Right lobe of liver (tissue), 6 donors: ENCODE results near the gene MRPS7. TPM values are rescaled to one million over a fixed set of nuclear protein-coding genes. Genes with fewer than 3 reads are reported as not detected.

Experiments used
- ATAC-seq, 4 donors: fragments of 200-7000 bp; cut with Tn5 transposase; one replicate each; pipeline ENCODE4 v1.9.1; 2020; ENCODE audit warnings: mild to moderate bottlenecking in 4 of 4, moderate library complexity in 4 of 4
- DNase-seq, 3 donors: peaks; one replicate each; pipeline ENCODE4 v3.0.0-alpha.2; 2020
- H3K27ac ChIP-seq, 3 donors: fragments of 200-600 bp; one replicate each; pipeline ENCODE4 v1.8.0; 2022
- H3K27me3 ChIP-seq, 2 donors: fragments of 200-600 bp; one replicate each; pipeline ENCODE4 v1.8.0; 2022
- H3K36me3 ChIP-seq, 4 donors: fragments of 200-600 bp; sonication (generic) in 1 of 4; one replicate each; pipeline versions ENCODE4 v1.5.1 to v1.8.0; 2017 to 2022; ENCODE audit warnings: control low read depth in 1 of 4
- H3K4me1 ChIP-seq, 4 donors: fragments of 200-600 bp; sonication (generic) in 1 of 4; one replicate each; pipeline versions ENCODE4 v1.5.1 to v1.8.0; 2017 to 2022; ENCODE audit warnings: control low read depth in 1 of 4
- H3K4me3 ChIP-seq, 3 donors: fragments of 200-600 bp; one replicate each; pipeline ENCODE4 v1.8.0; 2022
- H3K9me3 ChIP-seq, 4 donors: fragments of 200-600 bp; sonication (generic) in 1 of 4; one replicate each; pipeline versions ENCODE4 v1.5.1 to v1.8.0; 2017 to 2022; ENCODE audit warnings: control low read depth in 1 of 4
- CTCF ChIP-seq, 4 donors: fragments of 200-600 bp in 3 of 4; fragments of 450-650 bp in 1 of 4; IDR thresholded peaks; one replicate each; pipeline versions ENCODE4 v1.5.1 to v1.8.0; 2016 to 2022; ENCODE audit warnings: antibody characterized with exemption in 4 of 4, mild to moderate bottlenecking in 2 of 4
- POLR2A ChIP-seq: fragments of 450-650 bp; IDR thresholded peaks from one replicate; pipeline ENCODE4 v1.6.1; 2017; ENCODE audit warnings: antibody characterized with exemption, mild to moderate bottlenecking
- WGBS: methylation state at CpG from one replicate; pipeline ENCODE4 v1.1.6; 2018; ENCODE audit warnings: low coverage, low lambda C conversion rate; ENCODE audit not compliant: insufficient coverage; ENCODE audit errors: missing lambda C conversion rate; 5-methylcytosine and 5-hydroxymethylcytosine counted together
- intact Hi-C, 2 donors: fragments of 100-400 bp; cut with DNase I; formaldehyde crosslinking; loops; one replicate each; pipeline versions ENCODE4 v1.11.2 to v1.14.1; 2022
- total RNA-seq, 6 experiments: library from RNA; depleted of rRNA in 2 of 6; stranded (reverse); fragments of >200 nt in 2 of 6; fragmentation: NEBNext Ultra II Directional in 3 of 6; extraction: Animal tissue kit (Norgen Biotek cat#: 25700) in 3 of 6; gene quantifications; one replicate each; pipeline versions ENCODE4 v1.1.0 to v1.2.4, GENCODE V29; 2016 to 2023
- donor health status: DM: no; HTN: yes; CAD: no.
- donor health status: DM: no; HTN: no; CAD: no.
- donor health status: DM: no; HTN: no; CAD: no.
- donor health status: DM: no; HTN: yes; CAD: no.
- donor health status: DM: no; HTN: yes; CAD: no.

The MRPS7 gene
- total RNA-seq, 6 experiments from 2014 or later = 29.6 to 37.2 (median 33.7) TPM

GRCh38 chr17:75307957-75308731 is 46.5 kb downstream of the MRPS7 start:
- H3K36me3 ChIP-seq = no peaks in the 10 kb centered on the region
- TF ChIP-seq POLR2A (no peak), CTCF (IDR thresholded peaks at IDR 0.05) (no peak)
- no peak overlapping the region for H3K4me3 ChIP-seq
- DNase-seq (no peak), ATAC-seq (no peak)
- H3K27me3 ChIP-seq = no peaks in the 10 kb centered on the region
- no peaks in the 10 kb centered on the region for H3K9me3 ChIP-seq
- peak overlapping the region; percentile 52 to 80 (median 63) for H3K27ac ChIP-seq
- peaks cover 0 to 21% (median 9%) of the 10 kb centered on the region in 4 donors for H3K4me1 ChIP-seq
- intact Hi-C loops = no loop called here
- 72% methylated on average over 12 of the region's 13 CpGs for WGBS

- peak overlapping the region; percentile 63 to 80 (median 68) for H3K27ac ChIP-seq
- H3K4me1 ChIP-seq = peaks cover 0 to 21% (median 9%) of the 10 kb centered on the region in 4 donors
- peak; percentile 30 for TF ChIP-seq POLR2A
- no peak for TF ChIP-seq CTCF (IDR thresholded peaks at IDR 0.05)
- ATAC-seq = peak; percentile 87 to 94 (median 90)
- no peaks in the 10 kb centered on the region for H3K36me3 ChIP-seq
- no peaks in the 10 kb centered on the region for H3K27me3 ChIP-seq
- peak overlapping the region in 1 of 3 donors; percentile 19 for H3K4me3 ChIP-seq
- H3K9me3 ChIP-seq = no peaks in the 10 kb centered on the region
- 30% methylated on average over 10 of the region's 20 CpGs for WGBS
- intact Hi-C loops = no loop called here
- DNase-seq = peak; percentile 72 to 87 (median 86)
These were observed 47.3 kb downstream of the MRPS7 start for GRCh38 chr17:75308732-75309629.

- Histone ChIP-seq H3K36me3 (peaks cover 0 to 10% (median 4%) of the 10 kb centered on the region in 4 donors), H3K27ac (peak overlapping the region in 2 of 3 donors; percentile 29 to 73), H3K4me1 (peaks cover 0 to 18% (median 8%) of the 10 kb centered on the region in 4 donors), H3K9me3 (no peaks in the 10 kb centered on the region), H3K4me3 (no peak overlapping the region), H3K27me3 (no peaks in the 10 kb centered on the region)
- ATAC-seq = peak; percentile 6 to 37 (median 15)
- intact Hi-C loops = no loop called here
- DNase-seq = peak in 1 of 3 donors; percentile 64
- 51% methylated on average over 13 of the region's 14 CpGs for WGBS
- TF ChIP-seq CTCF (IDR thresholded peaks at IDR 0.05) = no peak
- TF ChIP-seq POLR2A = no peak
These were observed 52.4 kb downstream of the MRPS7 start for GRCh38 chr17:75313941-75314551.

GRCh38 chr17:75315541-75316243 is 54.0 kb downstream of the MRPS7 start:
- Histone ChIP-seq H3K27ac (no peak overlapping the region), H3K4me1 (peaks cover 0 to 7% (median 4%) of the 10 kb centered on the region in 4 donors), H3K36me3 (peaks cover 0 to 22% (median 6%) of the 10 kb centered on the region in 4 donors), H3K9me3 (no peaks in the 10 kb centered on the region), H3K4me3 (no peak overlapping the region), H3K27me3 (no peaks in the 10 kb centered on the region)
- no peak for TF ChIP-seq CTCF (IDR thresholded peaks at IDR 0.05)
- TF ChIP-seq POLR2A = no peak
- WGBS = 58% methylated on average over 6 of the region's 19 CpGs
- ATAC-seq (peak in 2 of 4 donors; percentile 6 to 10), DNase-seq (no peak)
- intact Hi-C loops = no loop called here
